ENCODE results near the gene NR1D2.

GRCh38 chr3:23953523-23953922 lies 8.4 kb downstream of the NR1D2 start:
- no peak for TF ChIP-seq CTCF (IDR thresholded peaks at IDR 0.05)
- no peak for TF ChIP-seq POLR2A (IDR thresholded peaks at IDR 0.05)

All from Peyer's patch (tissue), 4 donors.